NCI-H2107 treated with DMSO at 0.1 percent for 48 hours (cell line): ENCODE results near the gene TEKTIP1.
A peak's percentile ranks its signal among the peaks of the same experiment; 100 is the strongest.
"Not testable (repeated sequence)": the region's sequence is repeated elsewhere in the genome, so short reads cannot be mapped to it uniquely, and the experiment has no call there.

ENCODE experiments used
- DNase-seq: peaks from one replicate; lab custom pipeline; 2025; ENCODE audit not compliant: unreplicated experiment; lab: John Stamatoyannopoulos, UW

Gene TEKTIP1

DNA sequence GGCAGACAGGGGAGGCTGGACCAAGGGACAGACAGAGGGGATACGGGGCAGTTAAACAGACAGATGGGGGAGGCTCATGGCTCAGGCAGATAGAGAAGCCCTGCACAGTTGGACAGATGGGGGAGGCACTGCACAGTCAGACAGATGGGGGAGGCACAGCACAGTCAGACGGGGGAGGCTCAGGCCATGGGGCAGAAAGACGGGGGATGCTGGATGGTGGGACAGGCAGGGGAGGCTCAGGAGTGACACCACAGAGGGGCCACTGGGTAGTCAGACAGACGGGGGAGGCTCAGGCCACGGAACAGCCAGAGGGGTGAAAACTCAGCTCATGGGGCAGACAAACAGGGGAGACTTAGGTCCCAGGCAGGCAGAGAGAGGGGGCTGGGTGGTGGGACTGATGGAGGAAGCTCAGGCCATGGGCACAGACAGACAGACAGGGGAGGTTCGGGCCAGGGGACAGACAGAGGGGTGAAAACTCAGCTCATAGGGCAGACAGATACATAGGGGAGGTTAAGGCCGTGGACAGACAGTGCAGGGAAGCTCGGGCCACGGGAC, 17.5 kb downstream of the TEKTIP1 start:
- DNase-seq = no peak

GRCh38 chr19:3556978-3557460, 18.0 kb downstream of the TEKTIP1 start:
- DNase-seq = no peak

- DNase-seq = peak; percentile 71
These were observed 18.7 kb downstream of the TEKTIP1 start, which contains the start of gene MFSD12 for GRCh38 chr19:3557461-3558248. Gene MFSD12, minus strand, starts transcription at chr19:3557586. Its CDS starts 183 bp downstream, at chr19:3557403.

- DNase-seq = no peak
These were observed 24.9 kb downstream of the TEKTIP1 start for GRCh38 chr19:3563709-3564524.

DNA sequence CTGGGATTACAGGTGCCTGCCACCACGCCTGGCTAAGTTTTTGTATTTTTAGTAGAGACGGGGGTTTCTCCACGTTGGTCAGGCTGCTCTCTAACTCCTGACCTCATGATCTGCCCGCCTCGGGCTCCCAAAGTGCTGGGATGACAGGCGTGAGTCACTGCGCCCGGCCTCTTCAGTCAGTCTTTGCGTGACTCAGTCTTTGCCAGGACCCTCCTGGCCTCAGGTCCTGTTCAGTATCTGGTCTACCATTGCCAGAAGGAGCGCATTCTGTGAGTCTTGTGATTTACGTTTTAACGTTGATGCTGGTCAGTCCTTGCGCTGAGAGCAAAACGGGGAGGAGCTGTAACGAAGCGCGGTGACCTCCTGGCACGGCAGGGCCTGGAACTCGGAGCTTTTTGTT, 26.2 kb downstream of the TEKTIP1 start:
- no peak for DNase-seq

- DNase-seq = not testable (repeated sequence)
These were observed 31.1 kb downstream of the TEKTIP1 start for GRCh38 chr19:3570042-3570441.

GRCh38 chr19:3570606-3571011, 31.6 kb downstream of the TEKTIP1 start:
- no peak for DNase-seq

GRCh38 chr19:3572132-3572854, 33.3 kb downstream of the TEKTIP1 start:
- peak; percentile 91 for DNase-seq

- DNase-seq = no peak
These were observed 33.8 kb downstream of the TEKTIP1 start, which contains the start of gene HMG20B for GRCh38 chr19:3572855-3573161. Gene HMG20B, plus strand, starts transcription at chr19:3572944. Its CDS starts 366 bp downstream, at chr19:3573310.

- no peak for DNase-seq
These were observed 34.3 kb downstream of the TEKTIP1 start for GRCh38 chr19:3573162-3573857.

DNA sequence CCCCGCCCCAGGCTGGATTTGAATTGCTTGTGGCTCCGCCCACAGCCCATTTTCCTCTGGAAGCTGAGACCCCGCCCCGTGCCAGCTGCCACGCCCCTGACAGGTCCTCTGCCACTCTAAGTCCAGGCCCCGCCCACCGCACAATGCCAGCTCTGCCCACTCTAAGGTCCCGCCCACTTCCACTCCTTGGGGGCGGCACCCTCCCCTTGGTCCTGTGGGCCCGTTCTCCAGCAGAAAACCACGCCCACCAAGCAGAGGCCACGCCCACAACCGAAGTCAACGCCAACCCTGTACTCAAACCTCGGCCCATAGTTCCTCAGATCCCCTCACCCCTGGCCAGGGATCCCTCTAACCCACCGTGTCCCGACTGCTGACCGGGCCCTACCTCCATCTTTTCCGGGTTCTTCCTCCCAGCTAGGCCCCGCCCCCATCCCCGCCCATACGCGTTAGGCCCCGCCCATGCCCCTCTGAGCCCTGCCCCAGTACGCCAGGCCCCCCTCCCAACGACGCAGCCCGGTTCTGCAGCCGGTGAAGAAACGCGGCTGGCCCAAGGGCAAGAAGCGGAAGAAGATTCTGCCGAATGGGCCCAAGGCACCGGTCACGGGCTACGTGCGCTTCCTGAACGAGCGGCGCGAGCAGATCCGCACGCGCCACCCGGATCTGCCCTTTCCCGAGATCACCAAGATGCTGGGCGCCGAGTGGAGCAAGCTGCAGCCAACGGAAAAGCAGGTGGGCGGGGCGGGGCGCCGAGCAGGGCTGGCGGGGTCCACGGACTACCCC, 35.1 kb downstream of the TEKTIP1 start:
- DNase-seq = peak; percentile 30

DNA sequence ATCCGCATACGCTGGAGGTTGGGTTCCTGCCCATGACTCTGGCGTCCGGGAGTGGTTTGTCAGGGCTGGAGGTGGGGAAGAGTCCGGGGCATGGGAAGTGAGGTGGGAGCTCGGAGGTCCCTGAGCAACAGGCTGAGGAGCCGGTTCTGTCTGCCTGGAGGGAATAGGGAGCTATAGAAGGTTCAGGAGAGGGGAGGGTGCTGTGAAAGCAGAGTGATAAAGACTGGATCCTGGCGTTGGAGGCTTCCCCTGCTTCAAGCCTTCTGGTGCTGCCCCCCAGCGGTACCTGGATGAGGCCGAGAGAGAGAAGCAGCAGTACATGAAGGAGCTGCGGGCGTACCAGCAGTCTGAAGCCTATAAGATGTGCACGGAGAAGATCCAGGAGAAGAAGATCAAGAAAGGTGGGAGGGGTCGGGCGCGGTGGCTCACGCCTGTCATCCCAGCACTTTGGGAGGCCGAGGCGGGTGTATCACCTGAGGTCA, 36.3 kb downstream of the TEKTIP1 start:
- no peak for DNase-seq

GRCh38 chr19:3575949-3576673, 37.1 kb downstream of the TEKTIP1 start:
- DNase-seq = no peak

- DNase-seq = no peak
These were observed 37.9 kb downstream of the TEKTIP1 start for GRCh38 chr19:3576696-3577443.

DNA sequence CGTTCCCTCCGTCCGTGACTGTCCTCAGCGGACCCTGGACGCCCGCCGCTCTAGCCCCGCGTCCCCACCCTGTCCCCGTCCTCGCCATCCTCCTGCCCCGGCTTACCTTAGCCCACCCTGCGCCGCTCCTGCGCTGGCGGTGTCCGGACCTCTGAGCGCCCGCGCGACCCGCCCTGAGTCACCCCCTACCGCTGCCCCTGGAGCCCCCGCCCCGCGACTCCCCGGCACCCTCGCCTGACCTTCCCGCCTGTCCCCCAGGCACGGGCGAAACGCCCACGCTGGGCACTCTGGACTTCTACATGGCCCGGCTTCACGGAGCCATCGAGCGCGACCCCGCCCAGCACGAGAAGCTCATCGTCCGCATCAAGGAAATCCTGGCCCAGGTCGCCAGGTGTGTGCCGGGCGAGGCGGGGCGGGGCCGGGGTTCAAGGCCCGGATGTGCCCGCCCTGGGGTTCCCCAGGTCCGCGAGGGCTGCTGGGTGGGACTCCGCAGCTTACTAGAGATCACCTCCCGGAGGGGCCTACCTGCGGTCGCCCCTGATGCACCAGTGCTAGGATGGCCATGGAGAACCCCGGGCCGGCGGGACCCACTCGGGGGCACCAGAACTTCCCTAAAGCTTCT, 38.9 kb downstream of the TEKTIP1 start:
- DNase-seq = no peak

- DNase-seq = no peak
These were observed 39.4 kb downstream of the TEKTIP1 start for GRCh38 chr19:3578390-3578789.

- no peak for DNase-seq
These were observed 41.4 kb downstream of the TEKTIP1 start for GRCh38 chr19:3580156-3580934.
